Superior temporal gyrus (tissue), 1 donor: ENCODE results near the gene WNT4.

Source experiments
- DNase-seq: peaks from one replicate; pipeline ENCODE4 v3.0.0-alpha.2; 2016; ENCODE audit errors: extremely low spot score

WNT4 gene

GRCh38 chr1:22143065-22144033 is at the start of gene WNT4:
Gene WNT4 (minus strand): TSS chr1:22143097. CDS start chr1:22142922, 175 bp downstream.
- DNase-seq: no peak

- no peak for DNase-seq
Observed at GRCh38 chr1:22190731-22191130, 47.8 kb upstream of the WNT4 start.

GRCh38 chr1:22190251-22190650 is 47.4 kb upstream of the WNT4 start:
- DNase-seq: no peak

GRCh38 chr1:22189619-22190018 is 46.7 kb upstream of the WNT4 start:
- DNase-seq: no peak

GRCh38 chr1:22188914-22189313 is 46.0 kb upstream of the WNT4 start:
- no peak for DNase-seq

- DNase-seq: no peak
Observed at GRCh38 chr1:22188436-22188835, 45.5 kb upstream of the WNT4 start.

- DNase-seq: no peak
Observed at GRCh38 chr1:22186311-22186710, 43.4 kb upstream of the WNT4 start.

GRCh38 chr1:22184892-22185612 is 42.2 kb upstream of the WNT4 start:
- DNase-seq: no peak

GRCh38 chr1:22184454-22184853 is 41.6 kb upstream of the WNT4 start:
- DNase-seq: no peak

GRCh38 chr1:22182715-22183114 is 39.8 kb upstream of the WNT4 start:
- no peak for DNase-seq

GRCh38 chr1:22179197-22179803 is 36.4 kb upstream of the WNT4 start:
- DNase-seq: no peak

GRCh38 chr1:22177354-22178003 is 34.6 kb upstream of the WNT4 start:
- no peak for DNase-seq

- no peak for DNase-seq
Observed at GRCh38 chr1:22176258-22176657, 33.4 kb upstream of the WNT4 start.

- no peak for DNase-seq
Observed at GRCh38 chr1:22174446-22175220, 31.7 kb upstream of the WNT4 start.

- DNase-seq: no peak
Observed at GRCh38 chr1:22171951-22172715, 29.2 kb upstream of the WNT4 start.

GRCh38 chr1:22169816-22170215 is 26.9 kb upstream of the WNT4 start:
- no peak for DNase-seq

GRCh38 chr1:22168412-22168973 is 25.6 kb upstream of the WNT4 start:
- no peak for DNase-seq

GRCh38 chr1:22166439-22166838 is 23.5 kb upstream of the WNT4 start:
- DNase-seq: no peak

- DNase-seq: no peak
Observed at GRCh38 chr1:22164841-22165808, 22.2 kb upstream of the WNT4 start.
